K562 (cell line): ENCODE measurements around the gene LRRC61. TPM values are rescaled to one million over a fixed set of nuclear protein-coding genes. Genes with fewer than 3 reads are reported as not detected.
A peak's percentile ranks its signal among the peaks of the same experiment; 100 is the strongest.
"Not testable (repeated sequence)": the region's sequence is repeated elsewhere in the genome, so short reads cannot be mapped to it uniquely, and the experiment has no call there.

Experiments used
- ATAC-seq: fragments of 200-7000 bp; cut with Tn5 transposase; 3 replicates; pipeline ENCODE4 v1.9.1; 2020; ENCODE audit warnings: moderate library complexity
- BruUV-seq: library from RNA; stranded (reverse); fragments of 400-500 nt; replicated peaks from 2 replicates; lab custom pipeline; 2021; lab: Mats Ljungman, UMichigan
- CTCF ChIA-PET: fragments of 300-600 bp; formaldehyde crosslinking; extraction: SDS; loops from one replicate; lab custom pipeline; 2021; ENCODE audit warnings: low intra/inter-chr PET ratio; lab: Yijun Ruan, JAX
- POLR2A ChIA-PET: fragments of 300-600, 350-650 bp; sonication (Branson Sonifier 250); formaldehyde crosslinking; extraction: SDS; loops from one replicate; lab custom pipeline; 2021; ENCODE audit warnings: antibody characterized with exemption, inconsistent platforms; lab: Yijun Ruan, JAX
- DNase-seq, 4 experiments: peaks; one replicate each; pipeline versions ENCODE4 v3.0.0 to v3.0.0-alpha.2; 2011 to 2018; ENCODE audit warnings: low spot score in 3 of 4, mixed read lengths in 3 of 4; ENCODE audit errors: extremely low read depth in 1 of 4
- FAIRE-seq: peaks from 2 replicates; lab custom pipeline; 2011; peaks lifted over from hg19 to GRCh38; lab: Jason Lieb, UNC
- H2AFZ ChIP-seq: 2 replicates; pipeline ENCODE4 v1.6.0; 2011; ENCODE audit warnings: low read depth, low read length, control low read depth, inconsistent platforms
- H3K27ac ChIP-seq: fragments of 200-600 bp; 3 replicates; pipeline ENCODE4 v1.8.0; 2011; ENCODE audit warnings: low read depth, mild to moderate bottlenecking, control low read depth, inconsistent platforms, low read length, moderate library complexity, mixed read lengths; ENCODE audit errors: extremely low read depth
- H3K27me3 ChIP-seq, 2 experiments: fragments of 300-600 bp in 1 of 2; 2 replicates in 1 of 2; 3 replicates in 1 of 2; pipeline versions ENCODE4 v1.6.0 to v1.8.0; 2011; ENCODE audit warnings: inconsistent platforms in 2 of 2, low read length in 2 of 2, mild to moderate bottlenecking in 1 of 2, mixed read lengths in 1 of 2, moderate library complexity in 1 of 2; ENCODE audit not compliant: control insufficient read depth in 2 of 2, insufficient read depth in 2 of 2
- H3K36me3 ChIP-seq: fragments of 300-600 bp; 3 replicates; pipeline ENCODE4 v1.8.0; 2011; ENCODE audit warnings: mild to moderate bottlenecking, low read length, inconsistent platforms; ENCODE audit not compliant: control insufficient read depth, insufficient read depth
- H3K4me1 ChIP-seq, 2 experiments: fragments of 200-600 bp in 1 of 2; replicated peaks in 1 of 2; 2 replicates in 1 of 2; 3 replicates in 1 of 2; pipeline versions ENCODE4 v1.5.1 to v1.8.0; 2011; ENCODE audit warnings: inconsistent platforms in 2 of 2, low read length in 2 of 2, mild to moderate bottlenecking in 1 of 2, mixed read lengths in 1 of 2, moderate library complexity in 1 of 2; ENCODE audit not compliant: control insufficient read depth in 2 of 2, insufficient read depth in 2 of 2
- H3K4me2 ChIP-seq: 2 replicates; pipeline ENCODE4 v1.6.1; 2011; ENCODE audit warnings: low read length, control low read depth, inconsistent platforms, mixed read lengths; ENCODE audit not compliant: insufficient read depth
- H3K4me3 ChIP-seq: fragments of 200-600 bp; sonication (generic), shearing (Covaris generic); 2 replicates; pipeline ENCODE4 v1.5.1; 2016; ENCODE audit warnings: control low read depth, inconsistent platforms
- H3K79me2 ChIP-seq: fragments of 200-600 bp; 3 replicates; pipeline ENCODE4 v1.8.0; 2011; ENCODE audit warnings: low read length, inconsistent platforms; ENCODE audit not compliant: control insufficient read depth, insufficient read depth
- H3K9ac ChIP-seq, 2 experiments: 2 replicates each; pipeline versions ENCODE4 v1.6.0 to v1.6.1; 2011; ENCODE audit warnings: low read depth in 2 of 2, low read length in 2 of 2, control low read depth in 1 of 2, inconsistent platforms in 1 of 2, mild to moderate bottlenecking in 1 of 2, mixed read lengths in 1 of 2; ENCODE audit not compliant: insufficient read depth in 1 of 2
- H3K9me1 ChIP-seq: one replicate; pipeline ENCODE4 v1.6.0; 2011; ENCODE audit warnings: inconsistent platforms, mild to moderate bottlenecking, low read length, moderate library complexity; ENCODE audit not compliant: control insufficient read depth, insufficient read depth
- H3K9me3 ChIP-seq: replicated peaks from 2 replicates; pipeline ENCODE4 v1.5.1; 2011; ENCODE audit warnings: low read depth, low read length, inconsistent platforms; ENCODE audit not compliant: control insufficient read depth, insufficient read depth
- H4K20me1 ChIP-seq: replicated peaks from 2 replicates; pipeline ENCODE4 v1.6.1; 2011; ENCODE audit warnings: low read length, inconsistent platforms, mixed read lengths; ENCODE audit not compliant: control insufficient read depth, insufficient read depth
- AFF1 ChIP-seq, 2 experiments: fragments of 450-650 bp; IDR thresholded peaks; 2 replicates each; pipeline ENCODE4 v1.6.1; 2018; ENCODE audit warnings: mild to moderate bottlenecking in 2 of 2, low read depth in 1 of 2; ENCODE audit not compliant: partially characterized antibody in 2 of 2
- ARNT ChIP-seq, 2 experiments: fragments of 450-650 bp; IDR thresholded peaks; 2 replicates each; pipeline ENCODE4 v1.6.1; 2016; ENCODE audit warnings: mild to moderate bottlenecking in 1 of 2
- ATF1 ChIP-seq, 2 experiments: fragments of 450-650 bp in 1 of 2; IDR thresholded peaks; 2 replicates each; pipeline ENCODE4 v1.6.1; 2016; ENCODE audit warnings: missing compliant biosample characterization in 1 of 2, missing genetic modification characterization in 1 of 2
- CEBPB ChIP-seq: fragments of 450-650 bp; IDR thresholded peaks from 2 replicates; pipeline ENCODE4 v1.6.1; 2016; ENCODE audit warnings: missing genetic modification characterization, missing compliant biosample characterization
- CREB3 ChIP-seq: fragments of 450-650 bp; conservative IDR thresholded peaks from 2 replicates; pipeline ENCODE4 v1.6.1; 2016; ENCODE audit warnings: missing genetic modification characterization, low read depth, mild to moderate bottlenecking, missing compliant biosample characterization, moderate library complexity
- CXXC5 ChIP-seq: fragments of 250-450 bp; sonication (Bioruptor Pico); IDR thresholded peaks from 2 replicates; pipeline ENCODE4 v1.8.0; 2022; ENCODE audit warnings: inconsistent platforms, mild to moderate bottlenecking, moderate library complexity
- ERF ChIP-seq: fragments of 450-650 bp; formaldehyde crosslinking; IDR thresholded peaks from 2 replicates; pipeline ENCODE4 v1.4.0; 2020; ENCODE audit warnings: mild to moderate bottlenecking, mixed read lengths
- ESRRA ChIP-seq: fragments of 450-650 bp; IDR thresholded peaks from 2 replicates; pipeline ENCODE4 v1.6.1; 2014; ENCODE audit warnings: low read depth, mild to moderate bottlenecking, moderate library complexity, borderline replicate concordance
- ETV1 ChIP-seq: fragments of 450-650 bp; conservative IDR thresholded peaks from 2 replicates; pipeline ENCODE4 v1.6.1; 2016; ENCODE audit warnings: missing genetic modification characterization, control low read depth, low read depth, missing compliant biosample characterization
- ETV6 ChIP-seq, 3 experiments: fragments of 150-350 bp in 1 of 3; sonication (generic) in 1 of 3; formaldehyde crosslinking in 1 of 3; IDR thresholded peaks; 2 replicates each; pipeline versions ENCODE4 v1.6.1 to v1.8.0; 2014 to 2022; ENCODE audit warnings: borderline replicate concordance in 2 of 3, low read depth in 2 of 3, antibody characterized with exemption in 1 of 3, low read length in 1 of 3, mild to moderate bottlenecking in 1 of 3, missing genetic modification reagents in 1 of 3
- MECOM ChIP-seq: fragments of 250-450 bp; sonication (Bioruptor Pico); IDR thresholded peaks from 2 replicates; pipeline ENCODE4 v1.8.0; 2022; ENCODE audit warnings: inconsistent platforms
- MTA2 ChIP-seq: fragments of 450-650 bp; IDR thresholded peaks from 2 replicates; pipeline ENCODE4 v1.6.1; 2016; ENCODE audit warnings: low read depth
- NFIC ChIP-seq: fragments of 450-650 bp; IDR thresholded peaks from 2 replicates; pipeline ENCODE4 v1.6.1; 2017; ENCODE audit warnings: mild to moderate bottlenecking, inconsistent platforms
- PTTG1 ChIP-seq: fragments of 450-650 bp; IDR thresholded peaks from 2 replicates; pipeline ENCODE4 v1.6.1; 2016; ENCODE audit warnings: low read depth, mild to moderate bottlenecking, missing genetic modification characterization, missing compliant biosample characterization
- SOX6 ChIP-seq: fragments of 450-650 bp; IDR thresholded peaks from 2 replicates; pipeline ENCODE4 v1.6.1; 2014; ENCODE audit warnings: mild to moderate bottlenecking
- TBL1XR1 ChIP-seq, 2 experiments: IDR thresholded peaks; 2 replicates each; pipeline ENCODE4 v1.6.1; 2012; ENCODE audit warnings: improper control_type of control experiment in 2 of 2, low read length in 2 of 2, mild to moderate bottlenecking in 1 of 2
- TRIM28 ChIP-seq: fragments of 450-650 bp; IDR thresholded peaks from 2 replicates; pipeline ENCODE4 v1.6.1; 2017
- ZBTB17 ChIP-seq: fragments of 450-650 bp; formaldehyde crosslinking; IDR thresholded peaks from 2 replicates; pipeline ENCODE4 v1.4.0; 2020; ENCODE audit warnings: mild to moderate bottlenecking
- WGBS: fragments of 100-300 bp; shearing (Covaris generic); methylation state at CpG from one replicate; pipeline ENCODE4 v1.1.6; 2016; ENCODE audit warnings: low coverage, mixed read lengths; ENCODE audit not compliant: insufficient coverage; ENCODE audit errors: missing lambda C conversion rate; 5-methylcytosine and 5-hydroxymethylcytosine counted together
- in situ Hi-C: fragments of 300-500 bp; cut with MboI; formaldehyde crosslinking; loops from 4 replicates; pipeline ENCODE4 v1.15.0; 2018; ENCODE audit warnings: inconsistent platforms, mixed read lengths
- intact Hi-C: fragments of 100-400 bp; cut with micrococcal nuclease; formaldehyde crosslinking; loops from 2 replicates; pipeline ENCODE4 v1.14.2; 2022
- polyA plus RNA-seq, 8 experiments: library from polyadenylated mRNA; depleted of rRNA in 4 of 8; stranded (reverse) in 5 of 8; unstranded in 3 of 8; fragments of >200 nt; fragmentation: Nextera tagmentation in 2 of 8; fragmentation: Illumina TruSeq in 1 of 8; extraction: Ambion mirVana in 2 of 8; extraction: Trizol in 1 of 8; gene quantifications; 2 replicates each; pipeline versions ENCODE4 v1.2.1 to v1.2.3, GENCODE V29; 2011 to 2014; ENCODE audit warnings: inconsistent platforms in 1 of 8, missing spikeins in 1 of 8
- total RNA-seq, 7 experiments: library from RNA; depleted of rRNA in 6 of 7; stranded (reverse); fragments of >200 nt in 6 of 7; fragmentation: Illumina TruSeq in 2 of 7; extraction: Trizol in 2 of 7; gene quantifications; 2 replicates each; pipeline versions ENCODE4 v1.2.1 to v1.2.3, GENCODE V29; 2011 to 2021; ENCODE audit warnings: low replicate concordance in 1 of 7

The LRRC61 gene
- total and polyA plus RNA-seq, 9 of the 15 experiments (the other 6 are each of a cell fraction or from before 2014, with no cell fraction given) = 1.3 to 55.2 (median 35.2) TPM

GRCh38 chr7:150302908-150303310 is 20.2 kb upstream of the LRRC61 start:
- H4K20me1 ChIP-seq; H3K9me1 ChIP-seq; in situ Hi-C loops; CTCF ChIA-PET; BruUV-seq; H3K9me3 ChIP-seq; H3K4me3 ChIP-seq; intact Hi-C loops; H3K36me3 ChIP-seq; H3K9ac ChIP-seq; H3K27me3 ChIP-seq; TF ChIP-seq ATF1 (CRISPR knock-in tag; IDR thresholded peaks at IDR 0.05); ETV6 (CRISPR knock-in tag; IDR thresholded peaks at IDR 0.05; ENCODE audit: borderline replicate concordance): not testable (repeated sequence)
- H2AFZ ChIP-seq = peak overlapping the region; percentile 41
- peak overlapping the region; percentile 57; the same call in 2 of the 3 replicates for H3K27ac ChIP-seq
- ATAC-seq = peak; percentile 71
- peaks cover 5 to 26% of the 10 kb centered on the region in 2 experiments; a peak in 4 of 5 replicates for H3K4me1 ChIP-seq
- FAIRE-seq = peak; percentile 80
- peak overlapping the region; percentile 23; the same call in 1 of the 2 replicates for H3K4me2 ChIP-seq
- peaks cover 11% of the 10 kb centered on the region; the same call in 2 of the 3 replicates for H3K79me2 ChIP-seq
- POLR2A ChIA-PET = interaction anchor here (0.5 to 0.8 kb wide), 2 partner anchors 11 to 116 kb away, joined by 3 read pairs; no protein-coding TSS in a partner anchor
- DNase-seq = peak in 1 of 4 experiments; percentile 70
- WGBS = 0% methylated on average over 1 of the region's 1 CpG
- TF ChIP-seq MTA2 (peak; percentile 26; the same call in 1 of the 2 replicates), ARNT (IDR thresholded peaks at IDR 0.05) (peak in 1 of 2 experiments; percentile 80; a peak in 1 of 4 replicates), CREB3 (peak; percentile 82; the same call in 1 of the 2 replicates), ATF1 (tag; IDR thresholded peaks at IDR 0.05) (peak; percentile 61), AFF1 (IDR thresholded peaks at IDR 0.05; ENCODE audit: low read depth in 1 of 2, partially characterized antibody in 2 of 2) (peak in 1 of 2 experiments; percentile 86), TRIM28 (0 out of 2 replicates have a peak, but pooled peaks have one; percentile 53), ZBTB17 (CRISPR knock-in tag) (peak; percentile 78), ETV6 (IDR thresholded peaks at IDR 0.05; ENCODE audit: borderline replicate concordance in 1 of 2, low read depth in 2 of 2, low read length in 1 of 2) (peak in 1 of 2 experiments; percentile 84; a peak in 2 of 4 replicates), CXXC5 (CRISPR knock-in tag) (peak; percentile 65; the same call in 1 of the 2 replicates), MECOM (CRISPR knock-in tag) (peak; percentile 84), ERF (CRISPR knock-in tag) (0 out of 2 replicates have a peak, but pooled peaks have one; percentile 22), PTTG1 (tag) (0 out of 2 replicates have a peak, but pooled peaks have one; percentile 40), ETV1 (tag) (peak; percentile 77), SOX6 (peak; percentile 74), NFIC (peak; percentile 95), CEBPB (tag) (peak; percentile 85), TBL1XR1 (IDR thresholded peaks at IDR 0.05; ENCODE audit: low read length in 2 of 2) (peak in 1 of 2 experiments; percentile 18; a peak in 1 of 4 replicates), ESRRA (peak; percentile 48)
